A673 (cell line): ENCODE data around the gene GSAP. TPM values are rescaled to one million over a fixed set of nuclear protein-coding genes. Genes with fewer than 3 reads are reported as not detected.

Source experiments
- BruUV-seq: library from RNA; stranded (reverse); fragments of 400-500 nt; replicated peaks from 2 replicates; lab custom pipeline; 2021; lab: Mats Ljungman, UMichigan
- CTCF ChIA-PET: fragments of 300-600 bp; sonication (Branson Sonifier 250); formaldehyde crosslinking; loops from one replicate; lab custom pipeline; 2022; ENCODE audit warnings: antibody characterized with exemption; lab: Charles Lee
- POLR2A ChIA-PET: fragments of 300-600 bp; sonication (Branson Sonifier 250); formaldehyde crosslinking; loops from one replicate; lab custom pipeline; 2022; ENCODE audit warnings: antibody characterized with exemption; ENCODE audit not compliant: low non-redundant PET; lab: Charles Lee
- DNase-seq: peaks from one replicate; pipeline ENCODE4 v3.0.0-alpha.2; 2015; ENCODE audit warnings: low spot score
- H3K27ac ChIP-seq: fragments of 200-600 bp; sonication (generic); 2 replicates; pipeline ENCODE4 v1.5.1; 2016; ENCODE audit warnings: mixed run types, low read depth, mild to moderate bottlenecking, mixed read lengths, antibody characterized with exemption, low read length; ENCODE audit not compliant: poor library complexity, severe bottlenecking
- H3K27me3 ChIP-seq: fragments of 200-600 bp; sonication (generic); replicated peaks from 2 replicates; pipeline ENCODE4 v1.6.1; 2017; ENCODE audit warnings: mixed run types, low read depth, mild to moderate bottlenecking, mixed read lengths, antibody characterized with exemption, low read length; ENCODE audit not compliant: insufficient read depth, poor library complexity
- H3K36me3 ChIP-seq: fragments of 200-600 bp; sonication (generic); 2 replicates; pipeline ENCODE4 v1.6.1; 2016; ENCODE audit warnings: mixed run types, mild to moderate bottlenecking, mixed read lengths, antibody characterized with exemption, low read length; ENCODE audit not compliant: insufficient read depth, poor library complexity, severe bottlenecking
- H3K4me1 ChIP-seq: fragments of 200-600 bp; sonication (generic); 2 replicates; pipeline ENCODE4 v1.6.1; 2017; ENCODE audit warnings: mixed run types, mild to moderate bottlenecking, mixed read lengths, antibody characterized with exemption, low read length; ENCODE audit not compliant: insufficient read depth, poor library complexity, severe bottlenecking
- H3K4me3 ChIP-seq: fragments of 200-600 bp; sonication (generic); 2 replicates; pipeline ENCODE4 v1.5.1; 2016; ENCODE audit warnings: low read depth, mixed run types, mild to moderate bottlenecking, mixed read lengths, low read length; ENCODE audit not compliant: poor library complexity, severe bottlenecking
- H3K9me3 ChIP-seq: fragments of 200-600 bp; sonication (generic); 2 replicates; pipeline ENCODE4 v1.6.1; 2016; ENCODE audit warnings: mixed run types, low read depth, mild to moderate bottlenecking, mixed read lengths, antibody characterized with exemption, low read length; ENCODE audit not compliant: poor library complexity, severe bottlenecking
- EZH2 ChIP-seq: fragments of 200-600 bp; sonication (generic); IDR thresholded peaks from 2 replicates; pipeline ENCODE4 v1.6.1; 2017; ENCODE audit warnings: borderline replicate concordance, low read depth, mild to moderate bottlenecking, mixed read lengths, antibody characterized with exemption, low read length; ENCODE audit not compliant: poor library complexity, severe bottlenecking
- intact Hi-C: fragments of 100-400 bp; cut with micrococcal nuclease; formaldehyde crosslinking; loops from one replicate; pipeline ENCODE4 v1.10.0; 2022; ENCODE audit not compliant: unreplicated experiment
- total RNA-seq: library from RNA; stranded (reverse); gene quantifications from 2 replicates; pipeline ENCODE4 v1.2.3, GENCODE V29; 2021
- TF ChIP-seq, protein P1 (sequence below): fragments of 300-800, 200-600 bp; sonication (generic); conservative IDR thresholded peaks from 2 replicates; pipeline ENCODE4 v1.5.1; 2017; ENCODE audit warnings: low read depth, mild to moderate bottlenecking, antibody characterized with exemption, low read length, moderate library complexity, mixed read lengths

Gene GSAP
- total RNA-seq, 1 experiment from 2014 or later, result 0.15 TPM

DNA sequence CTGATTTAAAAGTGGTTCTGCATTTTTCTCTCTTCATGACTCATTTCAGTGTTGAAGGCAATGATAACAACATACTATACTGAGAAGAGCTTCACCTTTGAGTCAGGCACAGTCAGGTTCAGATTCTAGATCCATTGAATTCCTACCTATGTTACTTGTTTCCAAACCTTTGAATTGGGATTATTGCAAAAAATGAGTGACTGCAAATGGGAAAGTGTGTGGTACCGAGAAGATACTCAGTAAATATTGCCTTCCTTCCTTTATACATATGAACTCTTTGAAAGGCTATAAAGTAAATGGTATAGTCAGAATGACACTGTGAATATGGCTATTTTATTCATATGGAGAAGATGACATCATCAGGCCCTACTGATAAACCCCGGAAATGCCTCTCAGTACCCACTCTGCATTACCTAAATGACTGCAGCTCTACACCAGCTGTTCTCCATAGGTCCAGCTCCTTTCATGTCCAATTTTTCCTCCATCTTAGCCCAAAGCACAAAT, 149.8 kb downstream of the GSAP start:
- DNase-seq, result no peak
- Histone ChIP-seq H3K4me1 (no peaks in the 10 kb centered on the region), H3K27ac (no peak overlapping the region), H3K27me3 (no peaks in the 10 kb centered on the region), H3K4me3 (no peak overlapping the region), H3K9me3 (no peaks in the 10 kb centered on the region), H3K36me3 (no peaks in the 10 kb centered on the region)
- CTCF ChIA-PET, result no interaction called here
- intact Hi-C loops, result no loop called here
- no peak for TF ChIP-seq EZH2
- TF ChIP-seq, protein P1, sequence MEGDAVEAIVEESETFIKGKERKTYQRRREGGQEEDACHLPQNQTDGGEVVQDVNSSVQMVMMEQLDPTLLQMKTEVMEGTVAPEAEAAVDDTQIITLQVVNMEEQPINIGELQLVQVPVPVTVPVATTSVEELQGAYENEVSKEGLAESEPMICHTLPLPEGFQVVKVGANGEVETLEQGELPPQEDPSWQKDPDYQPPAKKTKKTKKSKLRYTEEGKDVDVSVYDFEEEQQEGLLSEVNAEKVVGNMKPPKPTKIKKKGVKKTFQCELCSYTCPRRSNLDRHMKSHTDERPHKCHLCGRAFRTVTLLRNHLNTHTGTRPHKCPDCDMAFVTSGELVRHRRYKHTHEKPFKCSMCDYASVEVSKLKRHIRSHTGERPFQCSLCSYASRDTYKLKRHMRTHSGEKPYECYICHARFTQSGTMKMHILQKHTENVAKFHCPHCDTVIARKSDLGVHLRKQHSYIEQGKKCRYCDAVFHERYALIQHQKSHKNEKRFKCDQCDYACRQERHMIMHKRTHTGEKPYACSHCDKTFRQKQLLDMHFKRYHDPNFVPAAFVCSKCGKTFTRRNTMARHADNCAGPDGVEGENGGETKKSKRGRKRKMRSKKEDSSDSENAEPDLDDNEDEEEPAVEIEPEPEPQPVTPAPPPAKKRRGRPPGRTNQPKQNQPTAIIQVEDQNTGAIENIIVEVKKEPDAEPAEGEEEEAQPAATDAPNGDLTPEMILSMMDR, result no peak
- POLR2A ChIA-PET, result no interaction called here
- no TSS peak for BruUV-seq

DNA sequence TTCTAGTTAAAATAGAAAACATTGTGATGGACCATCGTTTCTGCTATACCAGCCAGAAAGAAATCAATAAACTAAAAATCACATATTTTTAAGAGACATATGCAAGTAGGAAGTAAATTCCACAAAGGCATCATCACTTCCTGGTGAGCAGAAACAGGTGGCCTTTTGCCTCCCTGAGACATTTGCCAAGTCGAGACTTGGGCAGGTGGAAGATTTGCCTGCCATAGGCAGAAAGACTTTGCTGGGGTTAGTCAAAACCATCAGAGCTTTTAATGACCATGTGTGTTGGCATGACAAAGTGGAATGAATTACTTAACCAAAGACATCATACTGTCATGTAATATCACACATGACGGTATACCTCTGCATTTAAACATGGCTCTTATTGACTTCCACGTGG, 150.5 kb downstream of the GSAP start:
- Histone ChIP-seq H3K4me3 (no peak overlapping the region), H3K36me3 (no peaks in the 10 kb centered on the region), H3K27me3 (no peaks in the 10 kb centered on the region), H3K9me3 (no peaks in the 10 kb centered on the region), H3K27ac (no peak overlapping the region), H3K4me1 (no peaks in the 10 kb centered on the region)
- DNase-seq, result no peak
- intact Hi-C loops, result no loop called here
- TF ChIP-seq, protein P1, result no peak
- TF ChIP-seq EZH2, result no peak
- BruUV-seq, result no TSS peak
- POLR2A ChIA-PET, result no interaction called here
- CTCF ChIA-PET, result no interaction called here

DNA sequence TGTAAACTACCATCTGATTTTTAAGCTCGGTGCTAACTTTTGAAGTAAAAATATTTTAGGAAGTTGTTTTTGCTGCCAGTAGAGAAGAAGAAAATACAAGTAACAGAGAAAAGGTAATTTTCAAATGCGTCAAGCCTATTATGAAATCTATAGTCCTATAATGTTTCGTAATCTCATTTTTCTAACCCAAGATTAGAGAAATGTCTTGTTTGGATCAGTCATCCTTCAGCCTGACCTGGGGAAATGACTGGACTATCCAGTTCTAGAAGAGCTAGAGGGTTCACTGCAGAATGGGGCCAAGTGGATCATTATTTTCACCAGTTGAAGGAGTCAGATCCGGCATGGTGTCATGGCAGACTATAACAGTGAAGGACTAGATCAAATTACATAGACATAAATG, 153.8 kb downstream of the GSAP start:
- H3K27me3 ChIP-seq, result no peaks in the 10 kb centered on the region
- no peak for DNase-seq
- H3K4me1 ChIP-seq, result no peaks in the 10 kb centered on the region
- H3K9me3 ChIP-seq, result no peaks in the 10 kb centered on the region
- BruUV-seq, result no TSS peak
- TF ChIP-seq, protein P1, result no peak
- no peak for TF ChIP-seq EZH2
- intact Hi-C loops, result no loop called here
- H3K36me3 ChIP-seq, result no peaks in the 10 kb centered on the region
- ChIA-PET CTCF (no interaction called here), POLR2A (no interaction called here)
- no peak overlapping the region for H3K27ac ChIP-seq
- no peak overlapping the region for H3K4me3 ChIP-seq

Other genes starting within 250 kb of the GSAP start
- not detected in 2 replicates for gene FGL2, start 216.5 kb downstream of the GSAP start, total RNA-seq
- gene PTPN12, start 120.9 kb upstream of the GSAP start, total RNA-seq, result 54.3 and 63.3 TPM in 2 replicates